HCT116 (cell line): ENCODE measurements around the gene LCN6. TPM values are rescaled to one million over a fixed set of nuclear protein-coding genes. Genes with fewer than 3 reads are reported as not detected.

Experiments used
- ATAC-seq: fragments of 200-7000 bp; cut with Tn5 transposase; 2 replicates; pipeline ENCODE4 v1.9.1; 2020; ENCODE audit warnings: mild to moderate bottlenecking, moderate library complexity
- BruUV-seq: library from RNA; stranded (reverse); fragments of 400-500 nt; replicated peaks from 2 replicates; lab custom pipeline; 2021; lab: Mats Ljungman, UMichigan
- CTCF ChIA-PET: fragments of 300-600 bp; sonication (Branson Sonifier 250); formaldehyde crosslinking; loops from one replicate; lab custom pipeline; 2021; ENCODE audit warnings: antibody characterized with exemption; lab: Charles Lee
- POLR2A ChIA-PET: fragments of 300-600, 350-600 bp; sonication (Branson Sonifier 250); formaldehyde crosslinking; loops from one replicate; lab custom pipeline; 2021; ENCODE audit warnings: antibody characterized with exemption; lab: Charles Lee
- RAD21 ChIA-PET, 2 experiments: fragments of 300-600 bp; sonication (Branson Sonifier 250); formaldehyde crosslinking; loops; one replicate each; lab custom pipeline; 2023; ENCODE audit warnings: low total read pairs in 2 of 2; ENCODE audit not compliant: uncharacterized antibody in 2 of 2, unreplicated experiment in 2 of 2, low non-redundant PET in 1 of 2; lab: Charles Lee
- DNase-seq: peaks from one replicate; pipeline ENCODE4 v3.0.0-alpha.2; 2010; ENCODE audit warnings: low read depth, low spot score
- H2AFZ ChIP-seq: fragments of 200-600 bp; shearing (Covaris generic), sonication (generic); 2 replicates; pipeline ENCODE4 v1.6.1; 2017; ENCODE audit warnings: low read depth, mixed run types, mixed read lengths, antibody characterized with exemption, low read length; ENCODE audit not compliant: poor library complexity, severe bottlenecking
- H3K27ac ChIP-seq: 2 replicates; pipeline ENCODE4 v1.5.1; 2012; ENCODE audit warnings: low read depth, low read length
- H3K27me3 ChIP-seq: fragments of 200-600 bp; sonication (generic); 2 replicates; pipeline ENCODE4 v1.6.1; 2016; ENCODE audit warnings: mixed run types, low read length, mixed read lengths; ENCODE audit not compliant: insufficient read depth
- H3K36me3 ChIP-seq, 2 experiments: fragments of 200-500 bp in 1 of 2; fragments of 200-600 bp in 1 of 2; sonication (Bioruptor generic) in 1 of 2; sonication (generic) in 1 of 2; 2 replicates each; pipeline versions ENCODE4 v1.5.1 to v1.6.1; 2014 to 2016; ENCODE audit warnings: low read length in 2 of 2, inconsistent platforms in 1 of 2, mixed read lengths in 1 of 2, mixed run types in 1 of 2; ENCODE audit not compliant: insufficient read depth in 2 of 2, control insufficient read depth in 1 of 2
- H3K4me1 ChIP-seq, 2 experiments: fragments of 200-600 bp in 1 of 2; sonication (generic) in 1 of 2; 2 replicates each; pipeline versions ENCODE4 v1.5.1 to v1.6.1; 2012 to 2017; ENCODE audit warnings: low read length in 2 of 2, inconsistent platforms in 1 of 2, mild to moderate bottlenecking in 1 of 2, mixed read lengths in 1 of 2, mixed run types in 1 of 2, moderate library complexity in 1 of 2; ENCODE audit not compliant: insufficient read depth in 2 of 2, control insufficient read depth in 1 of 2
- H3K4me2 ChIP-seq: fragments of 200-600 bp; sonication (generic); 2 replicates; pipeline ENCODE4 v1.6.1; 2017; ENCODE audit warnings: mixed run types, low read length, mixed read lengths
- H3K4me3 ChIP-seq, 2 experiments: fragments of 200-600 bp in 1 of 2; sonication (generic) in 1 of 2; replicated peaks in 1 of 2; 2 replicates each; pipeline ENCODE4 v1.5.1; 2011 to 2016; ENCODE audit warnings: low read length in 2 of 2, control low read depth in 1 of 2, low read depth in 1 of 2, mild to moderate bottlenecking in 1 of 2, mixed read lengths in 1 of 2, mixed run types in 1 of 2
- H3K79me2 ChIP-seq: fragments of 200-600 bp; sonication (generic); 2 replicates; pipeline ENCODE4 v1.6.1; 2017; ENCODE audit warnings: mild to moderate bottlenecking, mixed run types, low read length, moderate library complexity, mixed read lengths; ENCODE audit not compliant: insufficient read depth
- H3K9ac ChIP-seq: fragments of 200-600 bp; sonication (generic); 2 replicates; pipeline ENCODE4 v1.6.1; 2016; ENCODE audit warnings: low read length, mixed read lengths
- H3K9me2 ChIP-seq: fragments of 200-600 bp; sonication (generic), shearing (Covaris generic); 2 replicates; pipeline ENCODE4 v1.6.1; 2017; ENCODE audit warnings: mixed run types, mild to moderate bottlenecking, moderate library complexity; ENCODE audit not compliant: insufficient read depth
- H3K9me3 ChIP-seq, 2 experiments: fragments of 200-500 bp in 1 of 2; fragments of 200-600 bp in 1 of 2; sonication (Bioruptor generic) in 1 of 2; sonication (generic) in 1 of 2; 2 replicates each; pipeline ENCODE4 v1.6.1; 2014 to 2017; ENCODE audit warnings: low read length in 2 of 2, mixed read lengths in 2 of 2, inconsistent platforms in 1 of 2, low read depth in 1 of 2, mild to moderate bottlenecking in 1 of 2, mixed run types in 1 of 2, moderate library complexity in 1 of 2; ENCODE audit not compliant: control insufficient read depth in 1 of 2, insufficient read depth in 1 of 2
- H4K20me1 ChIP-seq: fragments of 200-600 bp; sonication (generic), shearing (Covaris generic); 2 replicates; pipeline ENCODE4 v1.6.1; 2017; ENCODE audit warnings: mixed run types, mild to moderate bottlenecking, moderate library complexity; ENCODE audit not compliant: insufficient read depth
- ATF3 ChIP-seq: IDR thresholded peaks from 2 replicates; pipeline ENCODE4 v1.6.1; 2012
- CEBPB ChIP-seq: IDR thresholded peaks from 2 replicates; pipeline ENCODE4 v1.6.1; 2012; ENCODE audit warnings: low read depth
- CTCF ChIP-seq, 3 experiments: fragments of 200-600 bp in 1 of 3; sonication (generic) in 1 of 3; IDR thresholded peaks in 2 of 3; conservative IDR thresholded peaks in 1 of 3; 2 replicates each; pipeline ENCODE4 v1.5.1; 2012 to 2017; ENCODE audit warnings: low read depth in 2 of 3, low read length in 2 of 3, antibody characterized with exemption in 1 of 3, borderline replicate concordance in 1 of 3, control low read depth in 1 of 3, mild to moderate bottlenecking in 1 of 3, mixed read lengths in 1 of 3, mixed run types in 1 of 3, moderate library complexity in 1 of 3; ENCODE audit not compliant: insufficient read depth in 1 of 3
- JUND ChIP-seq: IDR thresholded peaks from 2 replicates; pipeline ENCODE4 v1.6.1; 2012
- MAX ChIP-seq: IDR thresholded peaks from 2 replicates; pipeline ENCODE4 v1.6.1; 2012
- POLR2A ChIP-seq: IDR thresholded peaks from 2 replicates; pipeline ENCODE4 v1.7.0; 2011; ENCODE audit warnings: borderline replicate concordance; ENCODE audit not compliant: insufficient read depth, insufficient read length; ENCODE audit errors: extremely low read depth
- POLR2AphosphoS5 ChIP-seq: IDR thresholded peaks from 2 replicates; pipeline ENCODE4 v1.6.1; 2011; ENCODE audit warnings: mild to moderate bottlenecking, low read depth, low read length, moderate library complexity
- RAD21 ChIP-seq: IDR thresholded peaks from 2 replicates; pipeline ENCODE4 v1.6.1; 2012; ENCODE audit warnings: low read depth, mild to moderate bottlenecking
- REST ChIP-seq: IDR thresholded peaks from 2 replicates; pipeline ENCODE4 v1.6.1; 2012; ENCODE audit warnings: low read depth
- SIN3A ChIP-seq: IDR thresholded peaks from 2 replicates; pipeline ENCODE4 v1.6.1; 2012; ENCODE audit warnings: low read depth
- SP1 ChIP-seq: IDR thresholded peaks from 2 replicates; pipeline ENCODE4 v1.6.1; 2012; ENCODE audit warnings: low read depth
- SRF ChIP-seq: IDR thresholded peaks from 2 replicates; pipeline ENCODE4 v1.6.1; 2012; ENCODE audit warnings: low read depth
- TCF7L2 ChIP-seq: IDR thresholded peaks from 2 replicates; pipeline ENCODE4 v1.7.0; 2011; ENCODE audit warnings: borderline replicate concordance, inconsistent platforms; ENCODE audit not compliant: insufficient read depth, insufficient read length; ENCODE audit errors: extremely low read depth
- ZFX ChIP-seq: fragments of 450-650 bp; IDR thresholded peaks from 2 replicates; pipeline ENCODE4 v1.6.1; 2017
- ZNF274 ChIP-seq: fragments of 200-500 bp; sonication (Bioruptor generic); IDR thresholded peaks from 2 replicates; pipeline ENCODE4 v1.6.1; 2014; ENCODE audit warnings: mild to moderate bottlenecking, low read depth, low read length, inconsistent platforms
- intact Hi-C: fragments of 100-400 bp; cut with micrococcal nuclease; formaldehyde crosslinking; loops from 2 replicates; pipeline ENCODE4 v1.10.0; 2022
- total RNA-seq: library from RNA; stranded (reverse); gene quantifications from one replicate; pipeline ENCODE4 v1.2.1, GENCODE V29; 2021; ENCODE audit not compliant: unreplicated experiment

Gene LCN6
- total RNA-seq, 1 experiment from 2014 or later = not detected

GRCh38 chr9:136765041-136765440, 16.7 kb upstream of the LCN6 start:
- H3K4me1 ChIP-seq = peaks cover 13 to 33% of the 10 kb centered on the region in 2 experiments; a peak in 3 of 4 replicates
- no peak for TF ChIP-seq ZNF274
- TF ChIP-seq RAD21 = no peak
- CTCF ChIA-PET = no interaction called here
- H3K4me3 ChIP-seq = no peak overlapping the region
- no peaks in the 10 kb centered on the region for H3K27me3 ChIP-seq
- DNase-seq (no peak), ATAC-seq (no peak)
- H4K20me1 ChIP-seq = no peaks in the 10 kb centered on the region
- no peaks in the 10 kb centered on the region for H3K79me2 ChIP-seq
- no peaks in the 10 kb centered on the region for H3K9me2 ChIP-seq
- intact Hi-C loops = no loop called here
- POLR2A ChIA-PET = no interaction called here
- H3K9me3 ChIP-seq = no peaks in the 10 kb centered on the region
- H3K4me2 ChIP-seq = no peak overlapping the region
- BruUV-seq = no TSS peak
- no peaks in the 10 kb centered on the region for H3K36me3 ChIP-seq
- no peak overlapping the region for H3K27ac ChIP-seq
- RAD21 ChIA-PET = no interaction called here
- H3K9ac ChIP-seq = no peak overlapping the region
- no peak overlapping the region for H2AFZ ChIP-seq

GRCh38 chr9:136764301-136764891, 16.1 kb upstream of the LCN6 start, which contains the start of gene LCN15:
Gene LCN15, minus strand, starts transcription at chr9:136764518. Its CDS starts 30 bp downstream, at chr9:136764488.
- Histone ChIP-seq H3K79me2 (no peaks in the 10 kb centered on the region), H3K4me2 (no peak within 1 kb of the TSS)
- CTCF ChIA-PET = no interaction called here
- intact Hi-C loops = no loop called here
- TF ChIP-seq JUND = no peak
- no peak for TF ChIP-seq SP1
- TF ChIP-seq RAD21 = no peak
- TF ChIP-seq SRF = no peak
- TF ChIP-seq POLR2AphosphoS5 = no peak
- no peak for TF ChIP-seq TCF7L2
- TF ChIP-seq MAX = no peak
- TF ChIP-seq ZFX = no peak
- TF ChIP-seq SIN3A = no peak
- TF ChIP-seq CTCF (IDR thresholded peaks at IDR 0.05 in 2 of 3, conservative IDR thresholded peaks at IDR 0.05 in 1 of 3; ENCODE audit: borderline replicate concordance in 1 of 3, insufficient read depth in 1 of 3, low read depth in 2 of 3, low read length in 2 of 3) = no peak
- no peak for TF ChIP-seq ATF3
- no peak for TF ChIP-seq POLR2A
- TF ChIP-seq REST = no peak
- TF ChIP-seq CEBPB = no peak
- TF ChIP-seq, all 23 proteins: peak for 0
- Histone ChIP-seq H3K27me3 (no peaks in the 10 kb centered on the region), H3K27ac (no peak within 1 kb of the TSS; the same call in 1 of the 2 replicates), H3K9me3 (no peaks in the 10 kb centered on the region), H3K9me2 (no peaks in the 10 kb centered on the region), H2AFZ (no peak within 1 kb of the TSS), H3K4me1 (peaks cover 13 to 30% of the 10 kb centered on the region in 2 experiments; a peak in 3 of 4 replicates), H4K20me1 (no peaks in the 10 kb centered on the region), H3K36me3 (no peaks in the 10 kb centered on the region), H3K4me3 (no peak within 1 kb of the TSS), H3K9ac (no peak within 1 kb of the TSS)
- ChIA-PET RAD21 (no interaction called here), POLR2A (no interaction called here)
- BruUV-seq = no TSS peak
- DNase-seq (no peak), ATAC-seq (no peak)
